B cell (primary cell): ENCODE results near the gene KLHL41. TPM values are rescaled to one million over a fixed set of nuclear protein-coding genes. Genes with fewer than 3 reads are reported as not detected.
"Not testable (repeated sequence)": the region's sequence is repeated elsewhere in the genome, so short reads cannot be mapped to it uniquely, and the experiment has no call there.

Experiments used
- ATAC-seq: fragments of 200-7000 bp; cut with Tn5 transposase; one replicate; pipeline ENCODE4 v1.10.0; 2021; ENCODE audit warnings: low read depth, mild to moderate bottlenecking, moderate number of reproducible peaks, moderate library complexity
- CTCF ChIA-PET: fragments of 350-600 bp; sonication (Branson Sonifier 250); formaldehyde crosslinking; loops from one replicate; lab custom pipeline; 2021; ENCODE audit warnings: antibody characterized with exemption, inconsistent platforms; lab: Charles Lee
- POLR2A ChIA-PET: fragments of 350-600 bp; sonication (Branson Sonifier 250); formaldehyde crosslinking; loops from one replicate; lab custom pipeline; 2021; ENCODE audit warnings: antibody characterized with exemption; lab: Charles Lee
- DNase-seq: peaks from one replicate; pipeline ENCODE4 v3.0.0; 2013
- H2AFZ ChIP-seq: 2 replicates; pipeline ENCODE4 v1.6.1; 2012; ENCODE audit warnings: mild to moderate bottlenecking, low read depth, low read length; ENCODE audit not compliant: insufficient read depth, poor library complexity, severe bottlenecking
- H3K27ac ChIP-seq, 2 donors: 1 replicate in 1 of 2; 2 replicates in 1 of 2; pipeline ENCODE4 v1.5.1; 2012 to 2013; ENCODE audit warnings: low read length in 2 of 2, mild to moderate bottlenecking in 2 of 2, moderate library complexity in 1 of 2
- H3K27me3 ChIP-seq, 4 experiments: fragments of 200-600 bp in 1 of 4; sonication (generic) in 1 of 4; replicated peaks in 1 of 4; 1 replicate in 2 of 4; 2 replicates in 2 of 4; pipeline versions ENCODE4 v1.6.1 to v1.7.0; 2013 to 2016; ENCODE audit warnings: low read length in 3 of 4, mild to moderate bottlenecking in 2 of 4, mixed read lengths in 1 of 4, moderate library complexity in 1 of 4; ENCODE audit not compliant: insufficient read depth in 4 of 4, control insufficient read depth in 3 of 4; ENCODE audit errors: control extremely low read depth in 1 of 4
- H3K36me3 ChIP-seq, 2 experiments: replicated peaks in 1 of 2; 1 replicate in 1 of 2; 2 replicates in 1 of 2; pipeline versions ENCODE4 v1.6.1 to v1.7.1; 2013; ENCODE audit warnings: low read length in 1 of 2; ENCODE audit not compliant: insufficient read depth in 2 of 2, control insufficient read depth in 1 of 2; ENCODE audit errors: control extremely low read depth in 1 of 2, extremely low read depth in 1 of 2
- H3K4me1 ChIP-seq, 2 donors: fragments of 200-600 bp in 1 of 2; sonication (generic) in 1 of 2; 1 replicate in 1 of 2; 2 replicates in 1 of 2; pipeline versions ENCODE4 v1.5.1 to v1.6.1; 2013 to 2017; ENCODE audit warnings: low read length in 2 of 2; ENCODE audit not compliant: control insufficient read depth in 2 of 2, insufficient read depth in 2 of 2
- H3K4me2 ChIP-seq: replicated peaks from 2 replicates; pipeline ENCODE3; 2012; ENCODE audit warnings: mild to moderate bottlenecking, low read depth, low read length; ENCODE audit not compliant: poor library complexity, severe bottlenecking
- H3K4me3 ChIP-seq, 5 experiments: fragments of 200-600 bp in 1 of 5; sonication (generic) in 1 of 5; 1 replicate in 3 of 5; 2 replicates in 2 of 5; pipeline versions ENCODE4 v1.5.1 to v1.7.0; 2011 to 2016; ENCODE audit warnings: low read length in 4 of 5, mild to moderate bottlenecking in 4 of 5, low read depth in 2 of 5, control low read depth in 1 of 5, moderate library complexity in 1 of 5; ENCODE audit not compliant: insufficient read depth in 1 of 5; ENCODE audit errors: control extremely low read depth in 1 of 5, extremely low read depth in 1 of 5
- H3K79me2 ChIP-seq: fragments of 200-600 bp; sonication (generic); one replicate; pipeline ENCODE4 v1.6.0; 2016; ENCODE audit warnings: low read length; ENCODE audit not compliant: control insufficient read depth, insufficient read depth
- H3K9ac ChIP-seq: fragments of 200-600 bp; sonication (generic); 2 replicates; pipeline ENCODE4 v1.6.1; 2017; ENCODE audit warnings: mild to moderate bottlenecking, low read length, moderate library complexity
- H3K9me3 ChIP-seq, 3 donors: one replicate each; pipeline versions ENCODE4 v1.6.1 to v1.7.1; 2013; ENCODE audit warnings: low read length in 2 of 3; ENCODE audit not compliant: control insufficient read depth in 2 of 3, insufficient read depth in 1 of 3; ENCODE audit errors: control extremely low read depth in 1 of 3
- H4K20me1 ChIP-seq: 2 replicates; pipeline ENCODE4 v1.6.0; 2012; ENCODE audit warnings: mild to moderate bottlenecking, low read length; ENCODE audit not compliant: insufficient read depth, control insufficient read depth, poor library complexity, severe bottlenecking
- H3K27ac Mint-ChIP-seq: one replicate; pipeline ENCODE4 v1.8.0; 2021; ENCODE audit warnings: mixed read lengths
- H3K27me3 Mint-ChIP-seq: one replicate; pipeline ENCODE4 v1.8.0; 2021; ENCODE audit warnings: mixed read lengths
- H3K4me1 Mint-ChIP-seq: one replicate; pipeline ENCODE4 v1.8.0; 2021; ENCODE audit warnings: mixed read lengths
- H3K4me3 Mint-ChIP-seq: one replicate; pipeline ENCODE4 v1.8.0; 2021; ENCODE audit warnings: mixed read lengths
- H3K9me3 Mint-ChIP-seq: one replicate; pipeline ENCODE4 v1.8.0; 2022; ENCODE audit warnings: mixed read lengths; ENCODE audit not compliant: insufficient read depth
- EZH2 ChIP-seq: IDR thresholded peaks from 2 replicates; pipeline ENCODE4 v1.6.1; 2012; ENCODE audit warnings: borderline replicate concordance, low read depth, mild to moderate bottlenecking, moderate library complexity, low read length; ENCODE audit not compliant: insufficient read depth, poor library complexity, severe bottlenecking
- WGBS: methylation state at CpG from one replicate; pipeline ENCODE4 v1.1.5; 2013; ENCODE audit warnings: missing lambda C conversion rate; ENCODE audit not compliant: insufficient coverage; 5-methylcytosine and 5-hydroxymethylcytosine counted together
- intact Hi-C: fragments of 100-400 bp; cut with micrococcal nuclease; formaldehyde crosslinking; loops from one replicate; pipeline ENCODE4 v1.10.0; 2022
- polyA plus RNA-seq: library from polyadenylated mRNA; depleted of rRNA; stranded (reverse); fragments of >200 nt; gene quantifications from 2 replicates; pipeline ENCODE4 v1.2.3, GENCODE V29; 2012
- total RNA-seq, 2 donors: library from RNA; stranded (reverse); fragments of 120-200 nt in 1 of 2; gene quantifications; 1 replicate in 1 of 2; 2 replicates in 1 of 2; pipeline versions ENCODE4 v1.2.3 to v1.2.4, GENCODE V29; 2013 to 2022
- TF ChIP-seq, protein P1 (sequence below): fragments of 200-600 bp; IDR thresholded peaks from one replicate; pipeline ENCODE4 v1.8.0; 2022; ENCODE audit warnings: antibody characterized with exemption, mild to moderate bottlenecking

The KLHL41 gene
- total and polyA plus RNA-seq, 2 donors (not counting 1 experiment from before 2014, with no cell fraction given): 0.03 to 0.27 TPM

DNA sequence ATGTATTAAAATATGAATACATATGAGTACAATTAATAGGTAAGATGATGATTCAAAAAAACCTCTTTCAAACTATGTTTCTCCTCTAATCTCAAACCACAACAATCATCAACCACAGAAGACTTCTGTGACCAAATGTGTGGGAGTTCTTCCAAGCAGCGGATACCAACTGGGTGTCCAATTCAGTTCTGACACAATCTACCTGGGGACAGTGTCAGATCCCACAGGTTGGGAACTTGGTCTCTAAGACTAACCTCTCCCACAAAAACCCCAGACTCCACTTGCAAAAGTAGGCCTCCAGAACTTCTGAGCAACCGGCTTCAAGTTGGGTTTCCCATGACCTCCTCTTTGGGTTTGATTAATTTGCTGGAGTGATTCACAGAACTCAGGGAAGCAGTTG lies 37.3 kb downstream of the KLHL41 start:
- peaks cover 9 to 30% of the 10 kb centered on the region in 2 experiments for H3K36me3 ChIP-seq
- no peaks in the 10 kb centered on the region for H3K27me3 Mint-ChIP-seq
- no peak overlapping the region for H3K4me2 ChIP-seq
- CTCF ChIA-PET: no interaction called here
- no peaks in the 10 kb centered on the region for H3K4me1 ChIP-seq
- no peaks in the 10 kb centered on the region for H3K9me3 ChIP-seq
- no peak overlapping the region for H3K4me3 Mint-ChIP-seq
- H3K9me3 Mint-ChIP-seq: no peaks in the 10 kb centered on the region
- ATAC-seq (no peak), DNase-seq (no peak)
- POLR2A ChIA-PET: no interaction called here
- no peaks in the 10 kb centered on the region for H3K79me2 ChIP-seq
- no peak overlapping the region for H3K27ac ChIP-seq
- H4K20me1 ChIP-seq: no peaks in the 10 kb centered on the region
- H3K27ac Mint-ChIP-seq: no peak overlapping the region
- H2AFZ ChIP-seq: no peak overlapping the region
- no CpG with 5 or more reads among the region's 2 CpGs for WGBS
- no peak overlapping the region for H3K4me3 ChIP-seq
- no peaks in the 10 kb centered on the region for H3K4me1 Mint-ChIP-seq
- TF ChIP-seq, protein P1, sequence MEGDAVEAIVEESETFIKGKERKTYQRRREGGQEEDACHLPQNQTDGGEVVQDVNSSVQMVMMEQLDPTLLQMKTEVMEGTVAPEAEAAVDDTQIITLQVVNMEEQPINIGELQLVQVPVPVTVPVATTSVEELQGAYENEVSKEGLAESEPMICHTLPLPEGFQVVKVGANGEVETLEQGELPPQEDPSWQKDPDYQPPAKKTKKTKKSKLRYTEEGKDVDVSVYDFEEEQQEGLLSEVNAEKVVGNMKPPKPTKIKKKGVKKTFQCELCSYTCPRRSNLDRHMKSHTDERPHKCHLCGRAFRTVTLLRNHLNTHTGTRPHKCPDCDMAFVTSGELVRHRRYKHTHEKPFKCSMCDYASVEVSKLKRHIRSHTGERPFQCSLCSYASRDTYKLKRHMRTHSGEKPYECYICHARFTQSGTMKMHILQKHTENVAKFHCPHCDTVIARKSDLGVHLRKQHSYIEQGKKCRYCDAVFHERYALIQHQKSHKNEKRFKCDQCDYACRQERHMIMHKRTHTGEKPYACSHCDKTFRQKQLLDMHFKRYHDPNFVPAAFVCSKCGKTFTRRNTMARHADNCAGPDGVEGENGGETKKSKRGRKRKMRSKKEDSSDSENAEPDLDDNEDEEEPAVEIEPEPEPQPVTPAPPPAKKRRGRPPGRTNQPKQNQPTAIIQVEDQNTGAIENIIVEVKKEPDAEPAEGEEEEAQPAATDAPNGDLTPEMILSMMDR: no peak
- TF ChIP-seq EZH2: no peak
- H3K9ac ChIP-seq: no peak overlapping the region
- H3K27me3 ChIP-seq: no peaks in the 10 kb centered on the region
- intact Hi-C loops: no loop called here

GRCh38 chr2:169561364-169561763 lies 51.9 kb downstream of the KLHL41 start:
- ChIA-PET POLR2A (interaction anchor here (0.7 kb wide), 1 partner anchor 97 kb away, joined by 3 read pairs; no protein-coding TSS in a partner anchor), CTCF (interaction anchor here (0.7 kb wide), 1 partner anchor 8 kb away, joined by 3 read pairs; no protein-coding TSS in a partner anchor)
- Histone ChIP-seq H3K9me3 (no peaks in the 10 kb centered on the region), H3K4me1 (no peaks in the 10 kb centered on the region), H3K27ac (no peak overlapping the region), H3K36me3 (peaks cover 6% of the 10 kb centered on the region in 2 experiments), H3K4me2 (no peak overlapping the region), H3K27me3 (no peaks in the 10 kb centered on the region), H3K4me3 (no peak overlapping the region), H2AFZ (no peak overlapping the region), H4K20me1 (no peaks in the 10 kb centered on the region), H3K9ac (no peak overlapping the region), H3K79me2 (no peaks in the 10 kb centered on the region)
- ATAC-seq: no peak
- Mint-ChIP-seq H3K27ac (no peak overlapping the region), H3K4me1 (no peaks in the 10 kb centered on the region), H3K9me3 (no peaks in the 10 kb centered on the region), H3K4me3 (no peak overlapping the region), H3K27me3 (no peaks in the 10 kb centered on the region)
- no CpG with 5 or more reads among the region's 1 CpG for WGBS
- no peak for TF ChIP-seq EZH2
- TF ChIP-seq, protein P1: no peak
- intact Hi-C loops: no loop called here
- DNase-seq: no peak

GRCh38 chr2:169562084-169562483 lies 52.6 kb downstream of the KLHL41 start:
- H3K27me3 ChIP-seq, H4K20me1 ChIP-seq, H2AFZ ChIP-seq, H3K36me3 ChIP-seq, H3K4me1 ChIP-seq, DNase-seq, intact Hi-C loops, H3K27ac ChIP-seq, H3K4me1 Mint-ChIP-seq, H3K4me2 ChIP-seq, H3K4me3 Mint-ChIP-seq, H3K79me2 ChIP-seq, H3K27me3 Mint-ChIP-seq, H3K9me3 ChIP-seq, H3K9me3 Mint-ChIP-seq, ATAC-seq, CTCF ChIA-PET, H3K9ac ChIP-seq, H3K27ac Mint-ChIP-seq, POLR2A ChIA-PET, H3K4me3 ChIP-seq: not testable (repeated sequence)
- no CpG with 5 or more reads among the region's 5 CpGs for WGBS
